Retinal pigment epithelial cell (primary cell): Measurements from ENCODE around the gene SPOCK3.

Experiments
- DNase-seq: peaks from one replicate; pipeline ENCODE4 v3.0.0-alpha.2; 2010; ENCODE audit warnings: low read depth
- H3K4me3 ChIP-seq: 2 replicates; pipeline ENCODE4 v1.5.1; 2011; ENCODE audit warnings: mild to moderate bottlenecking, low read length, control low read depth, moderate library complexity
- TF ChIP-seq, protein P1 (sequence below): conservative IDR thresholded peaks from 2 replicates; pipeline ENCODE4 v1.5.1; 2011; ENCODE audit warnings: low read depth, low read length, control low read depth, inconsistent platforms

Gene SPOCK3

DNA sequence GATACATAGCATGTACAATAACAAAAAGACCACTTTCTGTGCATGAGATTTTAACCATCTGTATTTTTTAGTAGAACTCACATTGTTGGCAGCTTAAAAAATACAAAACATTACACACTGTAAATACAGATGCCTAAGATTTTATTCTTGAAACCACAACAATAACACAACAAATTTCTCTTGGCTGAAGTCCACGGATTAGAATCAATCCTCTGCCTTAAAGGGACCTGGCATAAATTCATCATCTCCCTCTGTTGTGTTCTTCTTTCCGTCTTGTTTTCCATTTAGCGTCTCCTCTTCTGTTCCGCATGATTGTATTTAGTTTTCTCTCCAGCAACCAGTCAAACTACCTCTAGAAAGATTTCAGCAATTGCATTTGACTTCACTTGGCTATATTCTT is 231.0 kb downstream of the SPOCK3 start:
- no peak overlapping the region for H3K4me3 ChIP-seq
- TF ChIP-seq, protein P1, sequence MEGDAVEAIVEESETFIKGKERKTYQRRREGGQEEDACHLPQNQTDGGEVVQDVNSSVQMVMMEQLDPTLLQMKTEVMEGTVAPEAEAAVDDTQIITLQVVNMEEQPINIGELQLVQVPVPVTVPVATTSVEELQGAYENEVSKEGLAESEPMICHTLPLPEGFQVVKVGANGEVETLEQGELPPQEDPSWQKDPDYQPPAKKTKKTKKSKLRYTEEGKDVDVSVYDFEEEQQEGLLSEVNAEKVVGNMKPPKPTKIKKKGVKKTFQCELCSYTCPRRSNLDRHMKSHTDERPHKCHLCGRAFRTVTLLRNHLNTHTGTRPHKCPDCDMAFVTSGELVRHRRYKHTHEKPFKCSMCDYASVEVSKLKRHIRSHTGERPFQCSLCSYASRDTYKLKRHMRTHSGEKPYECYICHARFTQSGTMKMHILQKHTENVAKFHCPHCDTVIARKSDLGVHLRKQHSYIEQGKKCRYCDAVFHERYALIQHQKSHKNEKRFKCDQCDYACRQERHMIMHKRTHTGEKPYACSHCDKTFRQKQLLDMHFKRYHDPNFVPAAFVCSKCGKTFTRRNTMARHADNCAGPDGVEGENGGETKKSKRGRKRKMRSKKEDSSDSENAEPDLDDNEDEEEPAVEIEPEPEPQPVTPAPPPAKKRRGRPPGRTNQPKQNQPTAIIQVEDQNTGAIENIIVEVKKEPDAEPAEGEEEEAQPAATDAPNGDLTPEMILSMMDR: no peak
- DNase-seq: peak; percentile 45

- no peak overlapping the region for H3K4me3 ChIP-seq
- DNase-seq: peak; percentile 93
- TF ChIP-seq, protein P1: no peak
These were observed 234.0 kb downstream of the SPOCK3 start for GRCh38 chr4:167000141-167000852.

DNA sequence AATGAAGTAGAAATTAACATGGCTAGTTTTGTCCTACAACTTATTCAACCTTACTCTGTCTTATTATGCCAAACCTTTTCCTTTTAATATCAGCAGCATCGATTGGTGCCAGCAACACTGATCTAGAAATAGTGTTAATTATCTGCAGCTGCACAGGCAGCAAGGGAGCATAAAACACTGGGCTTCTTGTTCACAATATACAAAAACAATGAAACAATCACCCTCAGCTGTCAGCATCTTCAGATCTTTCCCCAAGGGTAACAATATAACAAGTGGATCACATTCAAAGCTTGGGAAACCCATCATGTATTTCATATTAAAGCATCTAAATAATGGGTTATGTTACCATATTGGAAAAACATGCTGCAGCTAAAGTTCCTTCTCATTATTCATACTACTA is 238.1 kb downstream of the SPOCK3 start:
- TF ChIP-seq, protein P1: no peak
- no peak for DNase-seq
- no peak overlapping the region for H3K4me3 ChIP-seq

DNA sequence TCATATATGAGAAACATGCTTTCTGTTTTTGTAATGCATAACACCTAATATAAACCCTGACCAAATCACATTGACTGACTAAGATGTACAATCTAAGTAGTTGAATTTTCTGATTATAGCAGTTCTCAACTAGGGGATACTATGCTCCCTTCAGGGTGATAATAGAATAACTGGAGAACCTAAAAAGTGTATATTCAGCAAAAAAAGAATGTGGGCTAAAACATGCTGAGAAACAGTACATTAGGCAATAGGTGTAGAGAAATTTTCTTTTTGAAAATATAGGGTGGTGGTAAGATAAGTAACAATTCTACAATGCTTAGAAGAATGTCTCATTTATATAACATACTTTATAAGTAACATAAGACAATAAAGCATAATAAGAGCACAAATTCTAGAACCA is 239.6 kb downstream of the SPOCK3 start:
- DNase-seq: no peak
- H3K4me3 ChIP-seq: no peak overlapping the region
- TF ChIP-seq, protein P1: no peak

GRCh38 chr4:166991006-166991561 is 243.2 kb downstream of the SPOCK3 start:
- H3K4me3 ChIP-seq: no peak overlapping the region
- TF ChIP-seq, protein P1: no peak
- no peak for DNase-seq

DNA sequence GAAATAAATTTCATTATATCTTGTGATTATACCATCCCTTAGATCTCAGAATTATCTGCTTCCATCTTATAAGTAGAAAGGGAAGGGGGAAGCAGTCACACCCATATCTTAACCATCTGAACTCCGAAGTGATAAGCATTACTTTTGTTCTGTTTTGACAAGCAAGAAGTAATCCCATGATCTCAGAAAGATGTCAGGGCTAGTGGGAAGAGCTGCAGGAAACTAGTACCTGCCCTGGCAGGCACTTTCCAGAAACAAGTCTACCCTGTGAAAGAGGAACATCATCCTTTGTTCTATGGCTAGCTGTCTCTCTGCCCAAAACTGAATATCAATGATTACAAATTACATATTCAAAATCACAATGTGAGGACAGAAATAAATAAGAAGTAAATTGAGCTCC is 244.4 kb downstream of the SPOCK3 start:
- DNase-seq: no peak
- TF ChIP-seq, protein P1: no peak

DNA sequence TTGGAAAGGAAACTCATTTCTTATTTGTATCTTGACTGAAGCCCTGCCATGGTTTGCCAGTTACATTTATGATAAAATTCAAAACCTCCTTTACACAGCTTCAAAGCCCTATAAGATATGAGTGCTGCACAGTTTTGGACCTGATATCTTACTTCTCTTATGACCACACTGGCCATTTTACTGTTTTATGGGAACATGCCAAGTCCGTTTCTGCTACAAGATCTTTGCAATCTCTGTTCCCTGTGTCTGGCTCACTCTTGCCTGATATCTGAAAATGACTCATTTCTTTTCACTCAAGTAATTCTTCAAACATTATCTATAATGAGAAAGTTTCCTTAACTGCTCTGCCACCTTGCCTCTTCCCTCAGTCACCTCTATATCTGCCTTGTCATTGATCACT is 247.3 kb downstream of the SPOCK3 start:
- H3K4me3 ChIP-seq: no peak overlapping the region
- DNase-seq: no peak
- TF ChIP-seq, protein P1: no peak

More for the DNA sequence above, 244.4 kb downstream of the SPOCK3 start:
- no peak overlapping the region for H3K4me3 ChIP-seq
